HEK293 (cell line): Measurements from ENCODE around the gene DRC3.
"Not testable (repeated sequence)": the region's sequence is repeated elsewhere in the genome, so short reads cannot be mapped to it uniquely, and the experiment has no call there.

Experiments
- CTCF ChIA-PET: fragments of 350-600 bp; formaldehyde crosslinking; extraction: SDS; loops from one replicate; lab custom pipeline; 2021; ENCODE audit warnings: antibody characterized with exemption; lab: Yijun Ruan, JAX
- POLR2A ChIA-PET: fragments of 300-600 bp; formaldehyde crosslinking; extraction: SDS; loops from one replicate; lab custom pipeline; 2020; ENCODE audit warnings: antibody characterized with exemption, inconsistent platforms; lab: Yijun Ruan, JAX
- H3K27ac ChIP-seq: fragments of 200-500 bp; sonication (Bioruptor generic); 2 replicates; pipeline ENCODE4 v1.5.1; 2014; ENCODE audit warnings: low read depth, low read length, control low read depth, inconsistent platforms; ENCODE audit errors: extremely low read depth
- H3K36me3 ChIP-seq, 2 experiments: fragments of 200-500 bp in 1 of 2; sonication (Bioruptor generic) in 1 of 2; 1 replicate in 1 of 2; 2 replicates in 1 of 2; pipeline ENCODE4 v1.5.1; 2014 to 2017; ENCODE audit warnings: inconsistent platforms in 2 of 2, low read length in 2 of 2; ENCODE audit not compliant: control insufficient read depth in 2 of 2, insufficient read depth in 1 of 2
- H3K4me1 ChIP-seq: fragments of 200-500 bp; sonication (Bioruptor generic); 2 replicates; pipeline ENCODE4 v1.5.1; 2014; ENCODE audit warnings: mild to moderate bottlenecking, low read length, inconsistent platforms; ENCODE audit not compliant: control insufficient read depth, insufficient read depth
- H3K4me3 ChIP-seq: 2 replicates; pipeline ENCODE4 v1.5.1; 2011; ENCODE audit warnings: low read depth, mild to moderate bottlenecking, control low read depth, low read length, moderate library complexity
- H3K9me3 ChIP-seq: fragments of 200-500 bp; sonication (Bioruptor generic); 2 replicates; pipeline ENCODE4 v1.5.1; 2014; ENCODE audit warnings: low read depth, low read length, inconsistent platforms; ENCODE audit not compliant: control insufficient read depth, insufficient read depth
- GLIS1 ChIP-seq: fragments of 450-650 bp; formaldehyde crosslinking; IDR thresholded peaks from 2 replicates; pipeline ENCODE4 v1.5.1; 2016; ENCODE audit warnings: missing biosample characterization, missing genetic modification characterization
- OSR2 ChIP-seq: fragments of 450-650 bp; formaldehyde crosslinking; IDR thresholded peaks from 2 replicates; pipeline ENCODE4 v1.5.1; 2016; ENCODE audit warnings: missing biosample characterization, missing genetic modification characterization
- WT1 ChIP-seq: fragments of 450-650 bp; formaldehyde crosslinking; IDR thresholded peaks from 2 replicates; pipeline ENCODE4 v1.5.1; 2016; ENCODE audit warnings: missing biosample characterization, missing genetic modification characterization
- ZBTB6 ChIP-seq: fragments of 450-650 bp; formaldehyde crosslinking; IDR thresholded peaks from 2 replicates; pipeline ENCODE4 v1.5.1; 2017; ENCODE audit warnings: missing biosample characterization, missing genetic modification characterization
- ZFHX2 ChIP-seq: fragments of 450-650 bp; formaldehyde crosslinking; conservative IDR thresholded peaks from 2 replicates; pipeline ENCODE4 v1.5.1; 2016; ENCODE audit warnings: missing biosample characterization, missing genetic modification characterization
- ZIC2 ChIP-seq: fragments of 450-650 bp; formaldehyde crosslinking; IDR thresholded peaks from 2 replicates; pipeline ENCODE4 v1.5.1; 2016; ENCODE audit warnings: missing biosample characterization, missing genetic modification characterization
- ZNF121 ChIP-seq: fragments of 450-650 bp; formaldehyde crosslinking; IDR thresholded peaks from 2 replicates; pipeline ENCODE4 v1.5.1; 2016; ENCODE audit warnings: missing biosample characterization, missing genetic modification characterization
- ZNF18 ChIP-seq: fragments of 450-650 bp; formaldehyde crosslinking; IDR thresholded peaks from 2 replicates; pipeline ENCODE4 v1.5.1; 2016; ENCODE audit warnings: missing biosample characterization, missing genetic modification characterization
- ZNF654 ChIP-seq: fragments of 450-650 bp; formaldehyde crosslinking; IDR thresholded peaks from 2 replicates; pipeline ENCODE4 v1.5.1; 2016; ENCODE audit warnings: low read depth, missing biosample characterization, missing genetic modification characterization

The DRC3 gene

GRCh38 chr17:17937201-17937853 is 35.3 kb upstream of the DRC3 start:
- Histone ChIP-seq H3K36me3 (no peaks in the 10 kb centered on the region), H3K4me3 (no peak overlapping the region), H3K27ac (no peak overlapping the region), H3K4me1 (peaks cover 40% of the 10 kb centered on the region), H3K9me3 (no peaks in the 10 kb centered on the region)
- TF ChIP-seq ZNF18 (tag by site-specific recombination) (no peak), WT1 (tag by site-specific recombination) (0 out of 2 replicates have a peak, but pooled peaks have one; percentile 30), ZFHX2 (tag by site-specific recombination) (peak; percentile 46)
- CTCF ChIA-PET: interaction anchor here (0.7 kb wide), 1 partner anchor 21 kb away, joined by 3 read pairs; no protein-coding TSS in a partner anchor
- POLR2A ChIA-PET: interaction anchor here (3.3 kb wide), 1 partner anchor 35 kb away, joined by 14 read pairs; the partner anchor contains the start of genes DRC3 and TOM1L2

GRCh38 chr17:17937958-17938357 is 34.7 kb upstream of the DRC3 start:
- Histone ChIP-seq H3K27ac (no peak overlapping the region), H3K4me1 (peaks cover 45% of the 10 kb centered on the region)
- CTCF ChIA-PET: interaction anchor here (0.7 kb wide), 1 partner anchor 20 kb away, joined by 3 read pairs; no protein-coding TSS in a partner anchor

GRCh38 chr17:17938388-17939107 is 34.1 kb upstream of the DRC3 start:
- ChIA-PET CTCF (no interaction called here), POLR2A (interaction anchor here (2.9 kb wide), 1 partner anchor 17 kb away, joined by 8 read pairs; no protein-coding TSS in a partner anchor)
- 0 out of 2 replicates have a peak, but pooled peaks have one; percentile 0 for TF ChIP-seq WT1 (tag by site-specific recombination)
- TF ChIP-seq ZNF654: no peak
- peak; percentile 54; the same call in 1 of the 2 replicates for TF ChIP-seq OSR2 (tag by site-specific recombination)
- H3K27ac ChIP-seq: no peak overlapping the region
- H3K4me1 ChIP-seq: peaks cover 51% of the 10 kb centered on the region
- H3K36me3 ChIP-seq: no peaks in the 10 kb centered on the region
- H3K9me3 ChIP-seq: no peaks in the 10 kb centered on the region
- H3K4me3 ChIP-seq: no peak overlapping the region

More at GRCh38 chr17:17937958-17938357, 34.7 kb upstream of the DRC3 start:
- peak; percentile 53 for TF ChIP-seq ZIC2
- peak; percentile 67 for TF ChIP-seq GLIS1 (tag by site-specific recombination)
- TF ChIP-seq WT1 (tag by site-specific recombination): 0 out of 2 replicates have a peak, but pooled peaks have one; percentile 22
- no peak for TF ChIP-seq ZBTB6
- no peak overlapping the region for H3K4me3 ChIP-seq
- H3K36me3 ChIP-seq: no peaks in the 10 kb centered on the region
- no peaks in the 10 kb centered on the region for H3K9me3 ChIP-seq
- POLR2A ChIA-PET: no interaction called here

- not testable (repeated sequence) for H3K4me3 ChIP-seq, H3K9me3 ChIP-seq, H3K27ac ChIP-seq, H3K36me3 ChIP-seq
- ChIA-PET CTCF (interaction anchor here (1.0 to 8.4 kb wide), 5 partner anchors 11 to 93 kb away, joined by 3 to 59 read pairs (median 4); no protein-coding TSS in a partner anchor), POLR2A (interaction anchor here (0.6 to 2.9 kb wide), 8 partner anchors 12 to 104 kb away, joined by 3 to 16 read pairs (median 4); partner anchors contain the start of genes ATPAF2, DRC3, GID4 and SREBF1)
- peak; percentile 71 for TF ChIP-seq ZNF121
- H3K4me1 ChIP-seq: peaks cover 55% of the 10 kb centered on the region
Observed at GRCh38 chr17:17939941-17940340, 32.7 kb upstream of the DRC3 start.
